NCI-H226 (cell line): ENCODE data around the gene IWS1.
A peak's percentile ranks its signal among the peaks of the same experiment; 100 is the strongest.
"Not testable (repeated sequence)": the region's sequence is repeated elsewhere in the genome, so short reads cannot be mapped to it uniquely, and the experiment has no call there.

ENCODE experiments used
- DNase-seq: peaks from one replicate; pipeline ENCODE4 v3.0.0-alpha.2; 2015

Gene IWS1

DNA sequence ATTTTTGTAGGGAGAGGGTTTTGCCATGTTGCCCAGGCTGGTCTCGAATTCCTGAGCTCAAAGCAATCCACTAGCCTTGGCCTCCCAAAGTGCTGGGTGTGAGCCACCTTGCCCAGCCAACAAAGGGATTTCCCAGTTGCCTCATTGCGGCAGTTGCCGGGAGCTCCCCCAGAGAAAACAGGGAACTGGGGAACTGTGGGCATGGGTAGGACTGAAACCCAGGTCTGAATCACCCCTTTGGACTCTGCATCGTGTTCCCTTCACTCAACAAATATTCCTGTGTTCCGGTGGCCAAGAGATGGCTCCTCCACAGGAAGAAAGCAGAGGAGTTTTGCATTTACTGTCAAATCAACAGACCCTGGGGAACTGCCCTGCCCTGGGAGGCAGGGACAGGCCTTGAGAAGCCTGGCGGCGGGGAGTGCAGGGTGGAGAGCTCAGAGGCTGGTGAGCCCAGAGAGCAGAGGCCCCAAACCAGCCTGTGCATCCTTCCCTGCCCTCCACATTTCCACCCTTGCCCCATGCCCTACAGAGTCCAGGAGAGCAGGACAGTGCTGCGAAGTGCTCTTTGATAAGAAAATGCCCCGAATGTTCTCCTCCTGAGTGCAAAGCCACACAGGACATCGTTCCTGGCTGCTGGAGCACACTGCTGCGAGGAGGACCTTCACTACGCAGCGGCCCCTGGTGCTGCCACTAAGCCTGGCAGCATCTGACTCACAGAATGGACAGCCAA lies 34.1 kb upstream of the IWS1 start:
- DNase-seq = peak; percentile 10

- DNase-seq = no peak
These were observed 33.2 kb upstream of the IWS1 start for GRCh38 chr2:127559454-127559853.

- DNase-seq = no peak
These were observed 32.6 kb upstream of the IWS1 start for GRCh38 chr2:127558911-127559310.

DNA sequence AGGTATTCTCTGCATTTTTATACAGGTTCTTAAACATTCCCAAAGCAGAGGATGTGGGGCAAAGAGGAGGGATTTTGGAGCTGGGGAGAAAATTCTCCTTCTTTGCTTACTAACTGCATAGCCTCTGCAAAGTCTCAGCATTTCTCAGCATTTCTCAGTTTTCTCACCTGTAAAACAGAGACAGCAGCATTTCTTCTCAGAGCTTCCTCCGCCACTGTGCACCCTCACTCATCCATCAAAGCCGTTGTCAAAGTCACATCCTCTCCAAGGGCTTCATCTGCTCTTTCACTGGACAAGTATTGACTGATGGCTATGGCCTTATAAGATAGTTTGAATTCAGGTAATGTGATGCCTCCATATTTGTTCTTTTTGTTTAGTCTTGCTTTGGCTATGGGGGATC lies 26.6 kb upstream of the IWS1 start:
- no peak for DNase-seq

- DNase-seq = no peak
These were observed 26.0 kb upstream of the IWS1 start for GRCh38 chr2:127552336-127552735.

- no peak for DNase-seq
These were observed 25.1 kb upstream of the IWS1 start for GRCh38 chr2:127551221-127551930.

- DNase-seq = no peak
These were observed 20.5 kb upstream of the IWS1 start for GRCh38 chr2:127546797-127547196.

GRCh38 chr2:127545796-127546195 lies 19.5 kb upstream of the IWS1 start:
- DNase-seq = no peak

GRCh38 chr2:127545189-127545588 lies 18.9 kb upstream of the IWS1 start:
- no peak for DNase-seq

DNA sequence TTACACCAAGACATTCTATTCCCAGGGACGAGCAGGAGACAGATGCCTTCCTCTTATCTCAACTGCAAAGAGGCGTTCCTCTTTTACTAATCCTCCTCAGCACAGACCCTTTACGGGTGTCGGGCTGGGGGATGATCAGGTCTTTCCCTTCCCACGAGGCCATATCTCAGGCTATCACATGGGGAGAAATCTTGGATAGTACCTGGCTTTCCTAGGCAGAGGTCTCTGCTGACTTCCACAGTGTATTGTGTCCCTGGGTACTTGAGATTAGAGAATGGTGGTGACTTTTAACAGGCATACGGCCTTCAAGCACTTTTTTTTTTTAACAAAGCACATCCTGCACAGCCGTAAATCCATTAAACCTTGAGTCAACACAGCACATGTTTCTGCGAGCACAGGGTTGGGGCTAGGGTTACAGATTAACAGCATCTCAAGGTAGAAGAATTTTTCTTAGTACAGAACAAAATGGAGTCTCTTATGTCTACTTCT lies 16.8 kb upstream of the IWS1 start:
- DNase-seq = not testable (repeated sequence)

GRCh38 chr2:127542231-127542630 lies 15.9 kb upstream of the IWS1 start:
- DNase-seq = no peak

DNA sequence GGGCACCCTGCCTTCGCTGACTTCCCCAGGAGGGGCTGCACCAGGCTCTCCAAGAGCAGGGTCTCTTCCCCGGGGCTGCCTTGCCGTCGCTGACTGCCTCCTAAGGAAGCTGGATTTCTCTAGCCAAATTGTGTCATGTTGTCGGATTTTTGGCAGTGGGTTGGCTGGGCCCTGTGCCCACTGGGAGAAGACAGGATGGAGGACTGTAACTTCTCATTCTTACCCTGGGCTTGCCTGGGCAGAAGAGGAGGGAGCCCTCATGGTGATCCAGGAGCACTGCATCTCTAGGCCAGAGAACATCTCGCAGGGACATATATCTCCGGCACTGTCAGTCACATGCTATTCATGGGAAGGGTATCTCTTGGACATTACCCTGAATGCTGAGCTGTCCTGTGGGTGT lies 15.5 kb upstream of the IWS1 start:
- no peak for DNase-seq

DNA sequence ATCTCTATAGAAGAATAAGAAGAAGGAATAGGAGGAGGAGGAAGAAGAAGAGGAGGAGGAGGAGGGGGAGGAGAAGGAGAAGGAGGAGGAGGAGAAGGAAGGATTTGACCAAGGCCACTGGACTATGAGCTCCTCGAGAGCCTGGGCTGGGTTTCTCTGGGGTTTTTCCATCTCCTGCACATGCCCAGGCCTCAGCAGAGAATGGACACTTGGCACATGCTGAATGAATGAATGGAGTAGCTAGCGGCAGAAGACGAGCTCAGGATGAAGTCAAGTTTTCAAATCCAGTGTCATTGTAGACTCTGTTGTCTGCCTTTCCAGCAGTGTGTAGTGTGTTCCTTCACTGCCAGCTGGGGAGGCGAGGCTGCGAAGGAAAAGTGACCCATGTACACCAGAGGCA lies 11.4 kb upstream of the IWS1 start:
- DNase-seq = no peak

GRCh38 chr2:127536707-127537541 lies 10.6 kb upstream of the IWS1 start:
- no peak for DNase-seq

DNA sequence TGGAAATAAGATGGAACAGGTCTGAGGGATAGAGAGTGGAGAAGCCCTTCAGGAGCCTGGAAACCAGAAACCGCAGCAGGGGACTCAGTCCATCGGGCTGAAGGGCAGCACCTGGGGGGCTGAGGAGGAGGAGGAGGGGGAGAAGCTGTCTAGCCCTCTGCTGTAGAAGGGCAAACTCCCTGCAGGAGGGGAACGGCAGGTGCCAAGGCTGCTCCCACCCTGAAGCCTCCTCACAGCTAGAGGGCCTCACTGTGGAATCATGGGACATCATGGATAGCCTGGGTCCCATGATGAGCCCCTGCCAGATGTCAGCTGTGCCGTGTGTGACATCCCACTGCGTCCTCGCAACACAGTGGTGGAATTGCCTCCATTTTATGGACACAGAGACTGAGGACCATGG lies 9.6 kb upstream of the IWS1 start:
- no peak for DNase-seq

DNA sequence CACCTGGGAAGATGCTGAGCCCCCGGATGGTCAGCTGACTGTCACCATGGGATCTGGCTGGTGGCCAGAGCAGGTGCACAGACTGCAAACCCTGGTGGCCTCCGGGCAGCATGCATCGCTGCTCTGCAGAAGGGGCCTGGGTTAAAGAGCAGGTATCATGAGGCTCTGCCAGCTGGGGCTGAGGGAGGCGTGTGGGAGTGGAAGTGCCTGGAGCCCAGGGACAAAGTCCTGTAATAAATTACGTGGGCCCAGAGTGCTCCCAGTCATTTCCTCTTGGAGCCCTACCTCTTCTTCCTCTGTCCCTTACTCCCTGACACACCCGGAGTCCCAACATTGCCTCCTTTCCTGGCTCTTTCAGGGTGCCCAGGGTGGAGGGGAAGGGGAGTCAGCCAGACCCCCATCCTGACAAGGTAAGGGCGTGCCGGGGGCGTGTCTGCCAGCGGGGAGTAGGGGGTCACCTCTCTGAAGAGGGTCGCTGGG lies 9.2 kb upstream of the IWS1 start, which contains the start of gene MYO7B:
MYO7B (plus strand) TSS at position 262 of the 480 bp plus-strand sequence. CDS start 24,040 bp downstream, outside the sequence.
- no peak for DNase-seq

DNA sequence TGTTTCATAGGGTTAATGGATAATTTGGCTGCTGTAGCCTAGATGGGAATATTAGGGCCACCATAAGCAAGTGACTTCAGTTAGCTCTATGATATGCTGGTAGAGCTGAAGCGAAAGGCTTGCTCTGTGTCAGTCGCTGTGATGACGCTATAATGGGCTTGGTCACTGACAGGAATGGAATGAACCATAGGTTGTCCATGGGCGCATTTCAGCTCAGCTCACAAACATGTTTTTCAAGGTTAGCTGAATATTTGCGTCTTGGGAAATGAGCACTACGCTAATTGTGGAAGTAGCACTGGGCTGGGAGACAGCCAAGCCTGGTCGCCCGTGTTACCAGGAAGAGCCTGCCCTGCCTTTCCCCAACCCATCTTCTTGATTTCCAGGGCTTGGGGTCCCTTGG lies 6.0 kb upstream of the IWS1 start:
- no peak for DNase-seq

- peak; percentile 35 for DNase-seq
These were observed 4.9 kb upstream of the IWS1 start for GRCh38 chr2:127531221-127531648.

DNA sequence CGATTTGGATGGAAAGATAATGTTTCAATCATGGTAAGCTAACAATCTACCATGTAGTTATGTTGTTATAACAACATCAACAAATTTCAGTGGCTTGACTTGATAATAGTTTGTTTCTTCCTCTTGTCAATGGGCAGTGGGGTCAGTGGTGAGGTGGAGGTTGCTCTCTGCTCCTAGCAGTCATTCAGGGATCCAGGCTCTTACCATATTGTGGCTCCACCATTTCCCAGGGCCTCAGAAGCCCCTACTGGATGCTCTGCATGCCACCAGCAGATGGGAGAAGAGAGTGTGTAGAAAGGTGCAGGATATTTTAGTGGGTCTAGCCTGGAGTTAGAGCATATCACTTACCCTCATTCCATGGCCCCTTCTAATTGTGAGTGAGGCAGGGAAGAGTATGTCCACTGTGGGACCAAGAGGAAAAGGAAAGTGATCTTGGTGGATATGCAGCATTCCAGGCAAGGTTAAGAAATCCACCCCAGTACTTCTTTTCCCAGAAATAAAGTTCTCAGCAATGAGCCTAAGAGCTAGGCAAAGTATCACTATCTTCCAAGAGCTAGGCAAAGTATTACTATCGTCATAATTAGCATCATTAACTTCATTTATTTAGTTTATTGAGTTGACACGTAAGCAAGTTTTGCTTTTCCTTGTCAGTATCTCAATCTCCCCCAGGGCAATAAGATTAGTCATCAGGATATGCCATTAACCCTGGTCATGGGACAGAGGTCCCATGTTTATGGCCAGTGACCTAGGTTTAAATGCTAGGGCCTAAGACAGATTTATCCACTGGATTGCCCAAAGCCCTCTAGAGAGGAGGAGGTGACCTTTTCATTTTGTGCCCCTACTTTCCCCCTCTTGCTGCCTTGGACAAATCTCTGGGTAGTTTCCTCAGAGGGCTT lies 4.2 kb upstream of the IWS1 start:
- no peak for DNase-seq

DNA sequence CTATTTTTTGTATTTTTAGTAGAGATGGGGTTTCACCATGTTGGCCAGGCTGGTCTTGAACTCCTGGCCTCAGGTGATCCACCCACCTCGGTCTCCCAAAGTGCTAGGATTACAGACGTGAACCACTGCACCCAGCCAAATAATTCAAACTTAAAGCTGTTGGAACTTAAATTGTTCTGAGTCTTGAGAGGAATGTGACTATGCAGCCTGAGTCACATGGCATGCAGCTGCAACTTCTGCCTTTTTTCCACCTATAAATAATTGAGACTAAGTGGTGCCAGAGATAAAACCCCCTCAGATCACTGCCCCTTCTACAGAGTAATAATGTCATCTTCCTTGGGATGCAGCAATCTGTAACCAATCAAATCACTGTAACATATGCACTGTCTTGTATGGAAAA lies 3.1 kb upstream of the IWS1 start:
- DNase-seq = not testable (repeated sequence)

DNA sequence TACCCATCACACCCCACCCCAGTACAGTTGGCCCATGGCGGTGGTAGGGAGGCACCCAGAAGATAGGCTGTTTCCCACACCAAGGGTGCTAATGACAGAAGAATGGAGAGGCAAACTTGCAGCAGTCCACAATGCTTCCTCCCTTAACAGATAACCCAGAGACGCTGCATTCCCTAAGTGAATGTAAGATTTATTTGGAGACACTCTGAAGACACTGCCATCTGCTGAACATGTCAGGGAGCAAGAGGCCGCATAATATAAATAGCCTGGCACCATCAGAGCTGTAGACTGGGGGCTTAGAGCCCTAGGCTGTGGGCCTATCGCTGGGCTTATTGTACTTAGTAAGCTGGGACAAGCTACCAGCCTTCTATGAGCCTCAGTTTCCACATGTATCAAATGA lies 2.2 kb upstream of the IWS1 start:
- no peak for DNase-seq
